Measurements from ENCODE around the gene CHST13.

CHST13 gene

GRCh38 chr3:126544596-126545281 lies 20.8 kb downstream of the CHST13 start:
- Mint-ChIP-seq H3K4me3 (no peak overlapping the region), H3K4me1 (peaks cover 5% of the 10 kb centered on the region)

GRCh38 chr3:126545544-126545943 lies 21.6 kb downstream of the CHST13 start:
- Mint-ChIP-seq H3K9me3 (no peaks in the 10 kb centered on the region), H3K4me3 (no peak overlapping the region)

More at GRCh38 chr3:126544596-126545281, 20.8 kb downstream of the CHST13 start:
- no peak for DNase-seq
- Mint-ChIP-seq H3K27ac (no peak overlapping the region), H3K9me3 (peaks cover 4% of the 10 kb centered on the region), H3K36me3 (ENCODE audit: low read depth) (no peaks in the 10 kb centered on the region), H3K27me3 (peaks cover 7% of the 10 kb centered on the region)
- ATAC-seq = no peak

GRCh38 chr3:126546013-126546412 lies 22.1 kb downstream of the CHST13 start:
- no peaks in the 10 kb centered on the region for H3K36me3 Mint-ChIP-seq (ENCODE audit: low read depth)
- no peaks in the 10 kb centered on the region for H3K9me3 Mint-ChIP-seq
- peaks cover 2% of the 10 kb centered on the region for H3K27me3 Mint-ChIP-seq
- ATAC-seq = no peak
- no peak overlapping the region for H3K27ac Mint-ChIP-seq
- H3K4me3 Mint-ChIP-seq = no peak overlapping the region
- H3K4me1 Mint-ChIP-seq = no peaks in the 10 kb centered on the region
- DNase-seq = no peak

More at GRCh38 chr3:126545544-126545943, 21.6 kb downstream of the CHST13 start:
- ATAC-seq = no peak
- peaks cover 4% of the 10 kb centered on the region for H3K4me1 Mint-ChIP-seq
- no peak overlapping the region for H3K27ac Mint-ChIP-seq
- no peak for DNase-seq
- H3K36me3 Mint-ChIP-seq (ENCODE audit: low read depth) = no peaks in the 10 kb centered on the region
- peaks cover 2% of the 10 kb centered on the region for H3K27me3 Mint-ChIP-seq

GRCh38 chr3:126546549-126547239 lies 22.7 kb downstream of the CHST13 start:
- Mint-ChIP-seq H3K4me1 (no peaks in the 10 kb centered on the region), H3K4me3 (no peak overlapping the region), H3K9me3 (no peaks in the 10 kb centered on the region), H3K27me3 (peaks cover 2% of the 10 kb centered on the region), H3K36me3 (ENCODE audit: low read depth) (no peaks in the 10 kb centered on the region), H3K27ac (no peak overlapping the region)
- ATAC-seq (no peak), DNase-seq (no peak)

GRCh38 chr3:126547721-126548120 lies 23.8 kb downstream of the CHST13 start:
- no peaks in the 10 kb centered on the region for H3K9me3 Mint-ChIP-seq
- ATAC-seq (no peak), DNase-seq (no peak)
- H3K4me1 Mint-ChIP-seq = no peaks in the 10 kb centered on the region
- H3K36me3 Mint-ChIP-seq (ENCODE audit: low read depth) = no peaks in the 10 kb centered on the region
- peaks cover 2% of the 10 kb centered on the region for H3K27me3 Mint-ChIP-seq
- H3K27ac Mint-ChIP-seq = no peak overlapping the region
- no peak overlapping the region for H3K4me3 Mint-ChIP-seq

- Mint-ChIP-seq H3K4me3 (no peak overlapping the region), H3K9me3 (no peaks in the 10 kb centered on the region), H3K4me1 (no peaks in the 10 kb centered on the region), H3K36me3 (ENCODE audit: low read depth) (no peaks in the 10 kb centered on the region), H3K27me3 (peaks cover 2% of the 10 kb centered on the region), H3K27ac (no peak overlapping the region)
- ATAC-seq (no peak), DNase-seq (no peak)
Measured at GRCh38 chr3:126548556-126549466, 24.9 kb downstream of the CHST13 start.

- H3K4me1 Mint-ChIP-seq = no peaks in the 10 kb centered on the region
- peaks cover 2% of the 10 kb centered on the region for H3K27me3 Mint-ChIP-seq
- no peaks in the 10 kb centered on the region for H3K36me3 Mint-ChIP-seq (ENCODE audit: low read depth)
- no peak overlapping the region for H3K4me3 Mint-ChIP-seq
- H3K27ac Mint-ChIP-seq = no peak overlapping the region
- no peak for DNase-seq
- no peak for ATAC-seq
- no peaks in the 10 kb centered on the region for H3K9me3 Mint-ChIP-seq
Measured at GRCh38 chr3:126549861-126550487, 26.0 kb downstream of the CHST13 start.

GRCh38 chr3:126550488-126551051 lies 26.6 kb downstream of the CHST13 start:
- no peaks in the 10 kb centered on the region for H3K36me3 Mint-ChIP-seq (ENCODE audit: low read depth)
- H3K9me3 Mint-ChIP-seq = no peaks in the 10 kb centered on the region
- H3K4me3 Mint-ChIP-seq = no peak overlapping the region
- no peak overlapping the region for H3K27ac Mint-ChIP-seq
- ATAC-seq = no peak
- DNase-seq = no peak
- peaks cover 2% of the 10 kb centered on the region for H3K27me3 Mint-ChIP-seq
- H3K4me1 Mint-ChIP-seq = no peaks in the 10 kb centered on the region

GRCh38 chr3:126551121-126551838 lies 27.3 kb downstream of the CHST13 start:
- Mint-ChIP-seq H3K27ac (no peak overlapping the region), H3K4me3 (no peak overlapping the region), H3K9me3 (no peaks in the 10 kb centered on the region), H3K4me1 (no peaks in the 10 kb centered on the region), H3K36me3 (ENCODE audit: low read depth) (no peaks in the 10 kb centered on the region), H3K27me3 (peaks cover 2% of the 10 kb centered on the region)
- no peak for DNase-seq
- no peak for ATAC-seq

GRCh38 chr3:126551839-126552687 lies 28.1 kb downstream of the CHST13 start:
- Mint-ChIP-seq H3K4me3 (no peak overlapping the region), H3K27me3 (peaks cover 2% of the 10 kb centered on the region), H3K9me3 (no peaks in the 10 kb centered on the region), H3K36me3 (ENCODE audit: low read depth) (no peaks in the 10 kb centered on the region), H3K4me1 (no peaks in the 10 kb centered on the region), H3K27ac (no peak overlapping the region)
- DNase-seq (no peak), ATAC-seq (no peak)

- no peaks in the 10 kb centered on the region for H3K27me3 Mint-ChIP-seq
- H3K36me3 Mint-ChIP-seq (ENCODE audit: low read depth) = no peaks in the 10 kb centered on the region
- no peaks in the 10 kb centered on the region for H3K4me1 Mint-ChIP-seq
- H3K9me3 Mint-ChIP-seq = no peaks in the 10 kb centered on the region
- no peak overlapping the region for H3K4me3 Mint-ChIP-seq
- ATAC-seq = no peak
- H3K27ac Mint-ChIP-seq = no peak overlapping the region
- DNase-seq = no peak
Measured at GRCh38 chr3:126552688-126553283, 28.8 kb downstream of the CHST13 start.

- Mint-ChIP-seq H3K9me3 (no peaks in the 10 kb centered on the region), H3K36me3 (ENCODE audit: low read depth) (no peaks in the 10 kb centered on the region), H3K27me3 (no peaks in the 10 kb centered on the region), H3K4me1 (no peaks in the 10 kb centered on the region), H3K4me3 (no peak overlapping the region), H3K27ac (no peak overlapping the region)
- ATAC-seq (no peak), DNase-seq (no peak)
Measured at GRCh38 chr3:126553284-126554084, 29.5 kb downstream of the CHST13 start.
